Kidney (tissue), 14 donors: ENCODE data around the gene MUC2. TPM values are rescaled to one million over a fixed set of nuclear protein-coding genes. Genes with fewer than 3 reads are reported as not detected.

Experiments
- DNase-seq, 5 donors: peaks; one replicate each; pipeline ENCODE4 v3.0.0-alpha.2; 2013 to 2020
- FAIRE-seq: peaks from 2 replicates; lab custom pipeline; 2012; peaks lifted over from hg19 to GRCh38; lab: Jason Lieb, UNC
- H3K27ac ChIP-seq, 2 donors: one replicate each; pipeline ENCODE4 v1.7.0; 2013; ENCODE audit warnings: low read depth in 2 of 2, low read length in 2 of 2, inconsistent platforms in 1 of 2
- H3K27me3 ChIP-seq: one replicate; pipeline ENCODE4 v1.7.1; 2013; ENCODE audit warnings: low read length, inconsistent platforms; ENCODE audit not compliant: control insufficient read depth, insufficient read depth
- H3K36me3 ChIP-seq, 3 donors: one replicate each; pipeline versions ENCODE4 v1.7.0 to v1.7.1; 2013; ENCODE audit warnings: low read length in 3 of 3, control low read depth in 1 of 3, inconsistent platforms in 1 of 3; ENCODE audit not compliant: insufficient read depth in 3 of 3, control insufficient read depth in 2 of 3
- H3K4me1 ChIP-seq, 3 donors: one replicate each; pipeline versions ENCODE4 v1.7.0 to v1.7.1; 2013; ENCODE audit warnings: low read length in 3 of 3, inconsistent platforms in 1 of 3, low read depth in 1 of 3; ENCODE audit not compliant: control insufficient read depth in 2 of 3, insufficient read depth in 2 of 3
- H3K4me3 ChIP-seq, 3 donors: one replicate each; pipeline versions ENCODE4 v1.7.0 to v1.8.1; 2013; ENCODE audit warnings: low read length in 3 of 3, control low read depth in 1 of 3, inconsistent platforms in 1 of 3
- H3K9ac ChIP-seq, 3 donors: one replicate each; pipeline versions ENCODE4 v1.7.0 to v1.7.1; 2013; ENCODE audit warnings: low read length in 3 of 3, control low read depth in 1 of 3, inconsistent platforms in 1 of 3
- H3K9me3 ChIP-seq, 3 donors: one replicate each; pipeline versions ENCODE4 v1.7.0 to v1.7.1; 2013; ENCODE audit warnings: low read length in 3 of 3, control low read depth in 1 of 3, inconsistent platforms in 1 of 3; ENCODE audit not compliant: control insufficient read depth in 2 of 3, insufficient read depth in 1 of 3
- CTCF ChIP-seq: IDR thresholded peaks from 3 replicates; pipeline ENCODE4 v1.5.1; 2012; ENCODE audit warnings: mild to moderate bottlenecking, moderate library complexity, borderline replicate concordance; ENCODE audit not compliant: insufficient read depth; ENCODE audit errors: extremely low read depth
- intact Hi-C: fragments of 100-400 bp; cut with DNase I; formaldehyde crosslinking; loops from one replicate; pipeline ENCODE4 v1.11.1; 2022
- polyA plus RNA-seq: library from polyadenylated mRNA; stranded (reverse); fragments of 350-450 nt; fragmentation: Illumina TruSeq; extraction: RNeasy Lipid Tissue Mini Kit (QIAGEN cat#74804); gene quantifications from one replicate; pipeline ENCODE4 v1.2.3, GENCODE V29; 2014; ENCODE audit warnings: low read depth, low replicate concordance; ENCODE audit not compliant: insufficient read depth
- total RNA-seq: library from RNA; stranded (reverse); fragmentation: NEBNext Ultra II Directional; extraction: Animal tissue kit (Norgen Biotek cat#: 25700); gene quantifications from one replicate; pipeline ENCODE4 v1.2.1, GENCODE V29; 2021
- donor health status: control.
- donor health status: control.
- donor health status: control.
- donor health status: control.
- donor health status: control.
- donor health status: DM: yes; HTN: yes; CAD: no.
- donor health status: Normal renal cell carcinoma (clear cell type).

MUC2 gene
- total and polyA plus RNA-seq, 2 donors from 2014 or later = not detected

- H3K4me3 ChIP-seq = no peak overlapping the region
- no peak overlapping the region for H3K9ac ChIP-seq
- no peaks in the 10 kb centered on the region for H3K4me1 ChIP-seq
- no peaks in the 10 kb centered on the region for H3K9me3 ChIP-seq
- no peak for DNase-seq
- H3K27me3 ChIP-seq = no peaks in the 10 kb centered on the region
- H3K36me3 ChIP-seq = peaks cover 0 to 4% (median 0%) of the 10 kb centered on the region in 3 donors
- H3K27ac ChIP-seq = no peak overlapping the region
- no peak for FAIRE-seq
- intact Hi-C loops = no loop called here
- no peak for TF ChIP-seq CTCF
Observed at GRCh38 chr11:1030556-1030955, 44.1 kb upstream of the MUC2 start.

GRCh38 chr11:1031121-1031899, 43.4 kb upstream of the MUC2 start:
- Histone ChIP-seq H3K27ac (no peak overlapping the region), H3K4me1 (no peaks in the 10 kb centered on the region), H3K27me3 (no peaks in the 10 kb centered on the region), H3K36me3 (peaks cover 0 to 4% (median 0%) of the 10 kb centered on the region in 3 donors), H3K9ac (no peak overlapping the region), H3K4me3 (no peak overlapping the region), H3K9me3 (no peaks in the 10 kb centered on the region)
- DNase-seq (no peak), FAIRE-seq (no peak)
- TF ChIP-seq CTCF = no peak
- intact Hi-C loops = no loop called here

- no peaks in the 10 kb centered on the region for H3K4me1 ChIP-seq
- H3K9ac ChIP-seq = no peak overlapping the region
- H3K4me3 ChIP-seq = no peak overlapping the region
- H3K27me3 ChIP-seq = no peaks in the 10 kb centered on the region
- H3K27ac ChIP-seq = no peak overlapping the region
- DNase-seq (no peak), FAIRE-seq (no peak)
- intact Hi-C loops = no loop called here
- no peaks in the 10 kb centered on the region for H3K9me3 ChIP-seq
- H3K36me3 ChIP-seq = peaks cover 0 to 4% (median 0%) of the 10 kb centered on the region in 3 donors
- TF ChIP-seq CTCF = no peak
Observed at GRCh38 chr11:1032310-1032891, 42.3 kb upstream of the MUC2 start.
